OCI-LY3 (cell line): ENCODE data around the gene IL1B.

Experiments used
- H2AFZ ChIP-seq: fragments of 200-600, 300-600 bp; shearing (Covaris generic); 2 replicates; pipeline ENCODE4 v1.6.0; 2014; ENCODE audit warnings: antibody characterized with exemption, low read depth, low read length
- H3K27ac ChIP-seq: fragments of 200-600, 300-600 bp; sonication (generic); 2 replicates; pipeline ENCODE4 v1.5.1; 2014; ENCODE audit warnings: mild to moderate bottlenecking, low read length, moderate library complexity, mixed read lengths
- H3K27me3 ChIP-seq: fragments of 200-600, 300-600 bp; sonication (generic); 2 replicates; pipeline ENCODE4 v1.6.1; 2014; ENCODE audit warnings: low read depth, low read length, mixed read lengths
- H3K36me3 ChIP-seq: fragments of 200-600, 300-600 bp; sonication (generic); replicated peaks from 2 replicates; pipeline ENCODE3; 2014; ENCODE audit warnings: low read depth, low read length, mixed read lengths
- H3K4me1 ChIP-seq: fragments of 300-600, 200-600 bp; sonication (generic); 2 replicates; pipeline ENCODE4 v1.6.1; 2014; ENCODE audit warnings: low read length, mixed read lengths
- H3K4me2 ChIP-seq: fragments of 200-600, 300-600 bp; sonication (generic); 2 replicates; pipeline ENCODE4 v1.6.1; 2014; ENCODE audit warnings: low read length, mixed read lengths
- H3K4me3 ChIP-seq: fragments of 300-600, 200-600 bp; sonication (generic); 2 replicates; pipeline ENCODE4 v1.5.1; 2014; ENCODE audit warnings: antibody characterized with exemption, mild to moderate bottlenecking, low read length, moderate library complexity
- H3K79me2 ChIP-seq: fragments of 300-600, 200-600 bp; shearing (Covaris generic); 2 replicates; pipeline ENCODE4 v1.6.1; 2014; ENCODE audit warnings: mild to moderate bottlenecking, low read length, mixed read lengths
- H3K9ac ChIP-seq: fragments of 300-600, 200-600 bp; shearing (Covaris generic); 2 replicates; pipeline ENCODE4 v1.6.0; 2014; ENCODE audit warnings: mild to moderate bottlenecking, low read length, moderate library complexity
- H3K9me3 ChIP-seq: fragments of 200-600, 300-600 bp; shearing (Covaris generic); 2 replicates; pipeline ENCODE4 v1.6.1; 2014; ENCODE audit warnings: low read length, mixed read lengths; ENCODE audit not compliant: insufficient read depth
- H4K20me1 ChIP-seq: fragments of 200-600, 300-600 bp; sonication (generic); 2 replicates; pipeline ENCODE4 v1.6.1; 2016; ENCODE audit warnings: low read length, mixed read lengths; ENCODE audit not compliant: insufficient read depth
- EZH2phosphoT487 ChIP-seq: fragments of 200-600 bp; shearing (Covaris generic); IDR thresholded peaks from 2 replicates; pipeline ENCODE4 v1.6.1; 2018; ENCODE audit warnings: antibody characterized with exemption, mixed run types, low read depth
- TF ChIP-seq, protein P1 (sequence below): fragments of 200-600, 300-600 bp; sonication (generic); IDR thresholded peaks from 2 replicates; pipeline ENCODE4 v1.5.1; 2014; ENCODE audit warnings: antibody characterized with exemption, low read length, low read depth

Gene IL1B

DNA sequence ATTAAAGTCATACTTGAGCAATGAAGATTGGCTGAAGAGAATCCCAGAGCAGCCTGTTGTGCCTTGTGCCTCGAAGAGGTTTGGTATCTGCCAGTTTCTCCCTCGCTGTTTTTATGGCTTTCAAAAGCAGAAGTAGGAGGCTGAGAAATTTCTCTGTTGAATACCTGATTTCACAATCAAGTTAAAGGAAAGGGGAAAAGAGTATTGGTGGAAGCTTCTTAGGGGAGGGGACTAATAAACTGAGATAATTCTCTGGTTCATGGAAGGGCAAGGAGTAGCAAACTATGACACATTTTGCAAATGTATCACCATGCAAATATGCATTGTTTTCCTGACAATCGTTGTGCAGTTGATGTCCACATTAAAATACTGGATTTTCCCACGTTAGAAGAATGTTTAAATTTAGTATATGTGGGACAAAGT, at the start of gene IL1B:
Gene IL1B (minus strand): TSS at position 85 of the 423 bp plus-strand sequence. CDS start 550 bp downstream, outside the sequence.
- peak within 1 kb of the TSS; percentile 56 for H3K27ac ChIP-seq
- H3K27me3 ChIP-seq, result no peaks in the 10 kb centered on the region
- peak within 1 kb of the TSS; percentile 64 for H3K4me2 ChIP-seq
- H3K4me3 ChIP-seq, result peak within 1 kb of the TSS; percentile 35
- no peaks in the 10 kb centered on the region for H4K20me1 ChIP-seq
- peaks cover 66% of the 10 kb centered on the region for H3K4me1 ChIP-seq
- H3K9me3 ChIP-seq, result no peaks in the 10 kb centered on the region
- peak within 1 kb of the TSS; percentile 16; the same call in 1 of the 2 replicates for H3K9ac ChIP-seq
- no peaks in the 10 kb centered on the region for H3K36me3 ChIP-seq
- H3K79me2 ChIP-seq, result no peaks in the 10 kb centered on the region
- no peak for TF ChIP-seq EZH2phosphoT487
- TF ChIP-seq, protein P1, sequence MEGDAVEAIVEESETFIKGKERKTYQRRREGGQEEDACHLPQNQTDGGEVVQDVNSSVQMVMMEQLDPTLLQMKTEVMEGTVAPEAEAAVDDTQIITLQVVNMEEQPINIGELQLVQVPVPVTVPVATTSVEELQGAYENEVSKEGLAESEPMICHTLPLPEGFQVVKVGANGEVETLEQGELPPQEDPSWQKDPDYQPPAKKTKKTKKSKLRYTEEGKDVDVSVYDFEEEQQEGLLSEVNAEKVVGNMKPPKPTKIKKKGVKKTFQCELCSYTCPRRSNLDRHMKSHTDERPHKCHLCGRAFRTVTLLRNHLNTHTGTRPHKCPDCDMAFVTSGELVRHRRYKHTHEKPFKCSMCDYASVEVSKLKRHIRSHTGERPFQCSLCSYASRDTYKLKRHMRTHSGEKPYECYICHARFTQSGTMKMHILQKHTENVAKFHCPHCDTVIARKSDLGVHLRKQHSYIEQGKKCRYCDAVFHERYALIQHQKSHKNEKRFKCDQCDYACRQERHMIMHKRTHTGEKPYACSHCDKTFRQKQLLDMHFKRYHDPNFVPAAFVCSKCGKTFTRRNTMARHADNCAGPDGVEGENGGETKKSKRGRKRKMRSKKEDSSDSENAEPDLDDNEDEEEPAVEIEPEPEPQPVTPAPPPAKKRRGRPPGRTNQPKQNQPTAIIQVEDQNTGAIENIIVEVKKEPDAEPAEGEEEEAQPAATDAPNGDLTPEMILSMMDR, result no peak
- H2AFZ ChIP-seq, result 0 out of 2 replicates have a peak within 1 kb of the TSS, but pooled peaks have one; percentile 26

GRCh38 chr2:112886291-112886690, 49.7 kb upstream of the IL1B start:
- no peak overlapping the region for H3K4me2 ChIP-seq
- H3K27ac ChIP-seq, result no peak overlapping the region
- TF ChIP-seq, protein P1, result no peak
- TF ChIP-seq EZH2phosphoT487, result no peak
- no peak overlapping the region for H2AFZ ChIP-seq
- no peaks in the 10 kb centered on the region for H3K9me3 ChIP-seq
- H3K79me2 ChIP-seq, result no peaks in the 10 kb centered on the region
- no peaks in the 10 kb centered on the region for H3K36me3 ChIP-seq
- no peak overlapping the region for H3K9ac ChIP-seq
- H3K4me3 ChIP-seq, result no peak overlapping the region
- peaks cover 29% of the 10 kb centered on the region for H3K4me1 ChIP-seq
- no peaks in the 10 kb centered on the region for H4K20me1 ChIP-seq
- H3K27me3 ChIP-seq, result no peaks in the 10 kb centered on the region

DNA sequence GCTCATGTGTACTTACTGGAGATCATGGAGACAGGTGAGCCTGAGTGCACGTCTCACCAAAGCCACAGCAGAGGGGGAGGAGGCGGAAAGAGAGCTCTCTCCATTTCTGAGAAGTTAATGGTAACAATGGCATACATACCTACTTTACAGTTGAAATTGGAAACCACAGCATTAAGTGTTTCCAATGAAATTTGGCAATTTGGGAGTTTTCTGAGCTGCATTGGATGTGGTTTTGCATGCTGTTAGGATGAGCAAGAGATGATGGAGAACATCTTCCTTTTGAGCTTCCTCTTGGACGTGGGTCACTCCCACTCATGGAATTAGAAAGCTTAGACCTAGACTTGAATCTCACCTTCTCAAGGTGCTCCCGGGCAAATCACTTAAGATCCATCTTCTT, 48.9 kb upstream of the IL1B start:
- H3K4me1 ChIP-seq, result peaks cover 37% of the 10 kb centered on the region
- TF ChIP-seq, protein P1, result no peak
- no peak for TF ChIP-seq EZH2phosphoT487
- no peaks in the 10 kb centered on the region for H3K9me3 ChIP-seq
- no peak overlapping the region for H3K9ac ChIP-seq
- peak overlapping the region; percentile 68 for H2AFZ ChIP-seq
- peak overlapping the region; percentile 37 for H3K4me2 ChIP-seq
- H3K36me3 ChIP-seq, result no peaks in the 10 kb centered on the region
- no peaks in the 10 kb centered on the region for H3K27me3 ChIP-seq
- H3K79me2 ChIP-seq, result no peaks in the 10 kb centered on the region
- H4K20me1 ChIP-seq, result no peaks in the 10 kb centered on the region
- no peak overlapping the region for H3K4me3 ChIP-seq
- no peak overlapping the region for H3K27ac ChIP-seq

GRCh38 chr2:112884869-112885505, 48.4 kb upstream of the IL1B start:
- TF ChIP-seq, protein P1, result peak; percentile 99
- no peak for TF ChIP-seq EZH2phosphoT487
- H3K36me3 ChIP-seq, result no peaks in the 10 kb centered on the region
- no peaks in the 10 kb centered on the region for H3K9me3 ChIP-seq
- no peak overlapping the region for H3K27ac ChIP-seq
- H3K4me3 ChIP-seq, result 0 out of 2 replicates have a peak overlapping the region, but pooled peaks have one; percentile 12
- peak overlapping the region; percentile 68 for H2AFZ ChIP-seq
- H3K4me1 ChIP-seq, result peaks cover 42% of the 10 kb centered on the region
- H3K27me3 ChIP-seq, result no peaks in the 10 kb centered on the region
- H3K9ac ChIP-seq, result no peak overlapping the region
- H4K20me1 ChIP-seq, result no peaks in the 10 kb centered on the region
- peak overlapping the region; percentile 37 for H3K4me2 ChIP-seq
- no peaks in the 10 kb centered on the region for H3K79me2 ChIP-seq
